SW 1271 (cell line): ENCODE results near the gene SPSB4.
"Not testable (repeated sequence)": the region's sequence is repeated elsewhere in the genome, so short reads cannot be mapped to it uniquely, and the experiment has no call there.

Source experiments
- DNase-seq, 2 experiments: peaks; one replicate each; lab custom pipeline; 2025; lab: John Stamatoyannopoulos, UW

SPSB4 gene

GRCh38 chr3:141050576-141051442 lies at the start of gene SPSB4:
Gene SPSB4 (plus strand): TSS chr3:141051347. CDS start chr3:141066105, 14,758 bp downstream.
- peak; percentile 18 to 32 for DNase-seq

DNA sequence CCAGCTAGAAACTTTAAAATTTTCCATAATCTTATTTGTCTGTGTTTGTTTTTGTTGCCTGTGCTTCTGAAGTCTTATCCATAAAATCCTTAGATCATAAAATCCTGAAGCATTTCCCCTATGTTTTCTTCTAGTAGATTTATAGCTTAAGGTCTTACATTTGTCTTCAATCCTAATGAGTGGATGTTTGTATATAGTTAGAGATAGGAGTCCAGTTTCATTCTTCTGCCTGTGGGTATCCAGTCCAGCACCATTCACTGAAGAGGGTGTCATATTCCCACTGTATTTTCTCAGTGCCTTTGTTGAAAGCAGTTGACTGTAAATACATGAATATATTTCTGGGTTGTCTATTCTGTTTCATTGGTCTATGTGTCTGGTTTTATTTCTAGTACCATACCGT lies 44.8 kb upstream of the SPSB4 start:
- no peak for DNase-seq

- DNase-seq = no peak
Measured at GRCh38 chr3:141009496-141009895, 41.7 kb upstream of the SPSB4 start.

GRCh38 chr3:141011232-141011996 lies 39.7 kb upstream of the SPSB4 start:
- peak; percentile 21 to 52 for DNase-seq

DNA sequence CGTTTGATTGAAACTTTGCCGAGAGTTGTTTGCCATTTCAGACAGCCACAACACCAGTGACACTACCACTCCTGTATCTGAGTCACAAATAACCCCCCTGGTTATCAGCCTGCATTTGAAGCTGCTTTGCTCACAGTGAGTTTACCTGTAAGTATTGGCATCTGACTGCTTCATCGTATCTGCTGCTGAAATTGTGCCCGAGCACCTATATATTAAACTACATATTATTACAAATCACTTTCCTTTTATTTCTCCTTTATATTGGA lies 39.2 kb upstream of the SPSB4 start:
- no peak for DNase-seq

DNA sequence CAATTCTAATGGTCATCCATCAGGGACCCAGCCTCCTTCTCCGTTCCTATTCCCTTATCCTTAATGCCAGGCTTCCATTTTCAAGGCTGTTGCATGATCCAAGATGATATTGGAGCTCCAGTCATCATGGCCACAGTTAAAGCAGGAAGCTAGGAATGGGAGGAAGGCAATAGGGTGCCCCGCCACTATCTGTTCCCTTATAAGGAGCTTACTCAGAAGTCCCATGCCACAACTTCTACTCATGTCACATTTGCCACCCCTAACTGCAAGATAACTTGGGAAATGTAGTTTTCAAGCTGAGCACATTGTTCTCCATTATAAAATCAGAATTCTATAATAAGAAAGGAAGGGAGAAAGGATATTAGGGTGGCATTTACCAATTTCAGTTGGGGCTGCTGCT lies 38.6 kb upstream of the SPSB4 start:
- no peak for DNase-seq

GRCh38 chr3:141015481-141015880 lies 35.7 kb upstream of the SPSB4 start:
- no peak for DNase-seq

GRCh38 chr3:141017366-141018322 lies 33.5 kb upstream of the SPSB4 start:
- not testable (repeated sequence) for DNase-seq

- no peak for DNase-seq
Measured at GRCh38 chr3:141019244-141019643, 31.9 kb upstream of the SPSB4 start.

- DNase-seq = no peak
Measured at GRCh38 chr3:141020143-141020830, 30.9 kb upstream of the SPSB4 start.

DNA sequence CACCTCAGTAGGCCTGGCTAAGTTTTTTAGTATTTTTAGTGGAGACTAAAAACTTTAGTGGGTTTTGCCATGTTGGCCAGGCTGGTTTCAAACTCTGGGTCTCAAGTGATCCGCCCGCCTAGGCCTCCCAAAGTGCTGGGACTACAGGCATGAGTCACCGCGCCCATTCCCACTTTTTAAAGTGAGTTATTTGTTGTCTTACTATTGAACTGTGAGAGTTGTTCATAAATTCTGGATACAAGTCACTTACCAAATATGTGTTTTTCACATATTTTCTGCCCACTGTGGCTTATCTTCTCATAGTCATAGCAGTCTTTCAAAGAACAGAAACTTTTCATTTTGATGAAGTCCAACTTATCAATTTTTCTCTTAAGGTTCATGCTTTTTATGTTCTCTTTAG lies 29.9 kb upstream of the SPSB4 start:
- no peak for DNase-seq

DNA sequence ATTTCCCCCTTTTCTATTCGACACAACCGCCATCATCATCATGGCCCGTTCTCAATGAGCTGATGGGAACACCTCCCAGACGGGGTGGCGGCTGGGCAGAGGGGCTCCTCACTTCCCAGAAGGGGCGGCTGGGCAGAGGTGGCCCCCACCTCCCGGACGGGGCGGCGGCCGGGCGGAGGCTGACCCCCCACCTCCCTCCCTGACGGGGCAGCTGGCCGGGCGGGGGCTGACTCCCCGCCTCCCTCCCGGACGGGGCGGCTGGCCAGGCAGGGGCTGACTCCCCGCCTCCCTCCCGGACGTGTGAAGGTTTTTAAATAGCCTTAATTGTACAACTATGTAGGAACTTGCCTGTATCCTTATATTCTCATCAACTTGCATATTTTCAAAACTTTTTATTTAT lies 20.9 kb upstream of the SPSB4 start:
- no peak for DNase-seq

GRCh38 chr3:141039589-141039988 lies 11.6 kb upstream of the SPSB4 start:
- no peak for DNase-seq

DNA sequence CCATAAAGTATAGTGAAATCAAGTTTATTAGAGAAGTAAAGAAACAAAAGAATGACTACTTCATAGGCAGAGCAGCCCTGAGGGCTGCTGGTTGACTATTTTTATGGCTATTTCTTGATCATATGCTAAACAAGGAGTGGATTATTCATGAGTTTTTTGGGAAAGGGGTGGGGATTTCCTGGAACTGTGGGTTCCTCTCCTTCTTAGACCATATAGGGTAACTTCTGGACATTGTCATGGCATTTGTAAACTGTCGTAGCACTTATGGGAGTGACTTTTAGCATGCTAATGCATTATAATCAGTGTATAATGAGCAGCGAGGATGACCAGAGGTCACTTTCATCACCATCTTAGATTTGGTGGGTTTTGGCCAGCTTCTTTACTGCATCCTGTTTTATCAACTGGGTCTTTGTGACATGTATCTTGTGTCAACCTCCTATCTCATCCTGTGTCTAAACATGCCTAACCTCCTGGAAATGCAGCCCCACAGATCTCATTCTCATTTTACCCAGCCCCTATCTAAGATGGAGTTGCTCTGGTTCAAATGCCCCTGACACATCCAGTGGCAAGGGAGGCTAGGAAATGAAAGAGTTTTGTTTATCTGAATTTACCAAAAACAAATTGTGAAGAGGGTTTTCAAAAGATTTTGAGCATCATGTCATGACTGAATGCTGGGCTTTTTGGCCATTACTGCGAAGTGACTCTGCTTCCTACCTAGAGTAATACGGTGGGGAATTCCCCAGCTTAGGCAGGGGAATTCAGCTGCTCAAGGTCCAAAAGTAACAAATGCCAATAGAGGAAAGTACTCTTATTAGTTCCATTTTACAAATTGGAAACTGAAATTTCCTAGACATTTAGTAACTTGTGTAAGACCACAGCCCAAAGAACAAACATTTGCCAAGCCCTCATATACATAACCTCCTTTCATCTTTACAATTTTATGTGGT lies 6.2 kb upstream of the SPSB4 start:
- no peak for DNase-seq

- DNase-seq = no peak
Measured at GRCh38 chr3:141045849-141046248, 5.3 kb upstream of the SPSB4 start.

- no peak for DNase-seq
Measured at GRCh38 chr3:141047168-141047567, 4.0 kb upstream of the SPSB4 start.

GRCh38 chr3:141049681-141050080 lies 1.5 kb upstream of the SPSB4 start:
- no peak for DNase-seq

DNA sequence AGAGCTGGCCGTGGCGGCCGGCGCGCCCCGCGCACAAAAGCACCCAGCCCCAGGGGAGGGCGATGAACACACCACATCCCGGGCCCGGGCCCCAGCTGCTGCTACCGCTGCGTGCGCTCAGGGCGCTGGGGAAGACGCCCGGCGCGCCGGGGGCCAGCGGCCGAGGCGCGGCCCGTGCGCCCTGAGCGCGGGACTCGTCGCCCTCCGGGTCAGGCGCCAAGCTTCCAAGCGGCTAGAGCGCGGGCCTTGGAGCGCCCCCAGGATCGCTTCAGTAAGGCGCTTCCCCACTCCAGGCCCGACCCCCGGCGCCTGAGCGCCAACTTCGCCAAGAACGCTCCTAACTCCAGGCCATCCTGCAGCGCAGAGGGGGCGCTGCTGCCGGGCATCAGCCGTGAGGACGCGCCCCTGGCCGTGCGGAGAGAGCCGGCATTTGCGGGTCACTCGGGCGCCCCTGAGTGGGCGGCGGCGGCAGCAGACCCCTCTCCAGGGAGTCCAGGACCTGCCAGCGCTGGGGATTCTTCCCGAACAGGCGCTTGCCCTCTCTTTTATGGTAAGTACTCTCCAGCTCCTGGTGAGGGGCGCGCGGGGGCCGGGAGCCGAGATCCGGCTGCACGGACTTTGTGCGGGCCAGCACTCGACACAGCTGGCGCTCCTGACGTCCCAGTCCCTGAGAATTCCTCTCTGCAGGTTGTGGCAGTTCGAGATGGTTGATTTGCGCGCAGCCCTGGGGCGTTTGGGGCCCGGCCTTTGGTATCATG lies 475 bp downstream of the SPSB4 start:
- DNase-seq = peak in 1 of 2 experiments; percentile 25

DNA sequence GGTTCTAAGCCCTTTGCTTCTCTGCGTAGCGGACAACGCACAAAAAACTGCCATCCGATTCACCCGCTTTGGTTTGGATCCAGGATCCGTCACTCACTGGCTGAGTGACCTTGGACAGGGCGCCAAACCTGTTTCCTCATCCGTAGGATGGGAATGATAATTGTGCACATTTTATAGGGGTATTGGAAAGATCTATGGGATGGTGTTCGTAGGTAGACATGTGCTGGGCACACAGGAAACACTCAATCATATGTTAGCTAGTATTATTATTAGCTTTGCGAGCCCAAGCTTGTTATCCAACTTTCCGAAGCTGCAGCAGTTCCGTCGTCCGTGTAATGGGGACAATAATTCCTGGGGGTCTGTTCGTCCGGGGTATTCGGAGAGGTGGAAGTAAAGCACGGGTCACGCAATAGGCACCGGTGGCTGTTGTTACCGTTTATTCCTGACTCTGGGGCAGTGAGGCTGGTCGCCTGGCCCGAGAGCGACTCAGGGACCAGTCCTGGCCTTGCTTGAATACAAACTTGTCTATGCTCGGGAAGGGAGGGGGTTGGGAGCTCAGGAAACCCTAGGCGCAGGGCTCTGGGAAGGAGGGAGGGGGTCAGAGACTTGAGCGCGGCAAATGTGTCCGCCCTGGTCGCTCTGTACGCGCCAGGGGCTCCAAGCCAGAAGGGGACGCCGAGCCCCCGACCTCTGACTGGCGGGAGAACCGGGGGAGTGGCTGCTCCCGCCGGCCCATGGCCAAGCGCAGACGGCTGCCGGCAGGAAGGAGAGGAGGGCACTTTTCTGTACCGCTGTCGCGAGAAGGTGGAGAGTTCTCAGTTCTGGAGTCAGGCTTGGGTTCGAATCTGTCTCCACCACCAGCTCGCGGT lies 1.3 kb downstream of the SPSB4 start:
- DNase-seq = no peak
